H1 (cell line): ENCODE results near the gene DDX59. TPM values are rescaled to one million over a fixed set of nuclear protein-coding genes. Genes with fewer than 3 reads are reported as not detected.

Experiments used
- CTCF ChIA-PET: fragments of 300-600 bp; sonication (Branson Sonifier 250); formaldehyde crosslinking; loops from one replicate; lab custom pipeline; 2021; ENCODE audit not compliant: partially characterized antibody; lab: Charles Lee
- POLR2A ChIA-PET: fragments of 300-600 bp; sonication (Branson Sonifier 250); formaldehyde crosslinking; loops from one replicate; lab custom pipeline; 2021; ENCODE audit warnings: inconsistent platforms; ENCODE audit not compliant: partially characterized antibody; lab: Charles Lee
- DNase-seq, 2 experiments: peaks; one replicate each; pipeline versions ENCODE4 v3.0.0 to v3.0.0-alpha.2; 2010 to 2022; ENCODE audit warnings: low spot score in 2 of 2, low read depth in 1 of 2, mixed read lengths in 1 of 2
- FAIRE-seq: peaks from 2 replicates; lab custom pipeline; 2011; peaks lifted over from hg19 to GRCh38; lab: Jason Lieb, UNC
- H2AFZ ChIP-seq: 2 replicates; pipeline ENCODE4 v1.8.1; 2012; ENCODE audit warnings: low read length, inconsistent platforms
- H2AK5ac ChIP-seq: 2 replicates; pipeline ENCODE4 v1.6.1; 2013; ENCODE audit warnings: low read depth, low read length
- H2BK120ac ChIP-seq: replicated peaks from 2 replicates; pipeline ENCODE3; 2013; ENCODE audit warnings: low read depth, low read length, inconsistent platforms
- H2BK12ac ChIP-seq: 2 replicates; pipeline ENCODE4 v1.6.1; 2013; ENCODE audit warnings: low read depth, low read length
- H2BK15ac ChIP-seq: 2 replicates; pipeline ENCODE4 v1.6.1; 2013; ENCODE audit warnings: low read length
- H2BK20ac ChIP-seq: 2 replicates; pipeline ENCODE4 v1.6.1; 2013; ENCODE audit warnings: low read length
- H2BK5ac ChIP-seq: 2 replicates; pipeline ENCODE4 v1.6.1; 2013; ENCODE audit warnings: low read depth, low read length
- H3K14ac ChIP-seq: 2 replicates; pipeline ENCODE4 v1.6.1; 2013; ENCODE audit warnings: inconsistent platforms; ENCODE audit not compliant: insufficient read length
- H3K18ac ChIP-seq: 2 replicates; pipeline ENCODE4 v1.6.1; 2013; ENCODE audit warnings: low read length; ENCODE audit errors: extremely low read depth
- H3K23ac ChIP-seq: 2 replicates; pipeline ENCODE4 v1.6.1; 2013; ENCODE audit warnings: inconsistent platforms; ENCODE audit not compliant: insufficient read length
- H3K23me2 ChIP-seq: 2 replicates; pipeline ENCODE4 v1.6.1; 2013; ENCODE audit warnings: low read depth, low read length
- H3K27ac ChIP-seq: 2 replicates; pipeline ENCODE4 v1.6.1; 2011; ENCODE audit warnings: low read depth, low read length, inconsistent platforms
- H3K27me3 ChIP-seq, 4 experiments: replicated peaks in 1 of 4; 1 replicate in 1 of 4; 2 replicates in 3 of 4; pipeline versions ENCODE4 v1.6.1 to v1.8.1; 2011 to 2013; ENCODE audit warnings: low read length in 3 of 4, mild to moderate bottlenecking in 3 of 4, inconsistent platforms in 2 of 4, mixed read lengths in 2 of 4, moderate library complexity in 1 of 4; ENCODE audit not compliant: control insufficient read depth in 3 of 4, insufficient read depth in 3 of 4; ENCODE audit errors: extremely low read depth in 1 of 4
- H3K36me3 ChIP-seq, 4 experiments: 2 replicates each; pipeline versions ENCODE4 v1.6.1 to v1.8.1; 2011 to 2013; ENCODE audit warnings: mild to moderate bottlenecking in 4 of 4, low read length in 3 of 4, moderate library complexity in 2 of 4, control low read depth in 1 of 4, inconsistent platforms in 1 of 4; ENCODE audit not compliant: insufficient read depth in 4 of 4, control insufficient read depth in 2 of 4
- H3K4ac ChIP-seq: replicated peaks from 2 replicates; pipeline ENCODE3; 2013; ENCODE audit warnings: low read length, low read depth, mixed read lengths, inconsistent platforms; ENCODE audit not compliant: insufficient read length
- H3K4me1 ChIP-seq, 4 experiments: replicated peaks in 1 of 4; 1 replicate in 1 of 4; 2 replicates in 3 of 4; pipeline versions ENCODE4 v1.6.1 to v1.8.1; 2011 to 2013; ENCODE audit warnings: low read length in 3 of 4, inconsistent platforms in 2 of 4, mixed read lengths in 1 of 4; ENCODE audit not compliant: insufficient read depth in 4 of 4, control insufficient read depth in 3 of 4
- H3K4me2 ChIP-seq, 2 experiments: 2 replicates each; pipeline versions ENCODE4 v1.6.1 to v1.8.1; 2011 to 2013; ENCODE audit warnings: low read depth in 2 of 2, low read length in 2 of 2, control low read depth in 1 of 2, inconsistent platforms in 1 of 2, mild to moderate bottlenecking in 1 of 2; ENCODE audit not compliant: insufficient read depth in 1 of 2
- H3K4me3 ChIP-seq, 4 experiments: fragments of 200-600, 300-600 bp in 1 of 4; sonication (generic), shearing (Covaris generic), sonication (Bioruptor Twin) in 1 of 4; 2 replicates each; pipeline versions ENCODE4 v1.5.1 to v1.8.1; 2011 to 2016; ENCODE audit warnings: low read length in 4 of 4, low read depth in 3 of 4, control low read depth in 2 of 4, inconsistent platforms in 2 of 4, mild to moderate bottlenecking in 2 of 4, mixed read lengths in 1 of 4, moderate library complexity in 1 of 4; ENCODE audit not compliant: insufficient read depth in 2 of 4; ENCODE audit errors: extremely low read depth in 1 of 4
- H3K56ac ChIP-seq: replicated peaks from 2 replicates; pipeline ENCODE3; 2013; ENCODE audit warnings: low read depth, mild to moderate bottlenecking, mixed read lengths, low read length, inconsistent platforms; ENCODE audit not compliant: insufficient read length
- H3K79me1 ChIP-seq: 2 replicates; pipeline ENCODE4 v1.6.1; 2013; ENCODE audit warnings: low read depth, low read length, control low read depth
- H3K79me2 ChIP-seq, 2 experiments: 2 replicates each; pipeline versions ENCODE4 v1.6.1 to v1.8.1; 2012 to 2013; ENCODE audit warnings: low read length in 2 of 2, mild to moderate bottlenecking in 2 of 2, inconsistent platforms in 1 of 2; ENCODE audit not compliant: insufficient read depth in 2 of 2, control insufficient read depth in 1 of 2
- H3K9ac ChIP-seq, 4 experiments: replicated peaks in 1 of 4; 1 replicate in 1 of 4; 2 replicates in 3 of 4; pipeline versions ENCODE4 v1.6.1 to v1.8.1; 2011 to 2013; ENCODE audit warnings: low read depth in 3 of 4, low read length in 3 of 4, control low read depth in 2 of 4, mild to moderate bottlenecking in 2 of 4, moderate library complexity in 2 of 4, inconsistent platforms in 1 of 4; ENCODE audit errors: extremely low read depth in 1 of 4
- H3K9me3 ChIP-seq, 2 experiments: 2 replicates each; pipeline versions ENCODE4 v1.6.1 to v1.8.1; 2012 to 2013; ENCODE audit warnings: mild to moderate bottlenecking in 2 of 2, moderate library complexity in 2 of 2, control low read depth in 1 of 2, inconsistent platforms in 1 of 2, low read depth in 1 of 2, low read length in 1 of 2, mixed read lengths in 1 of 2; ENCODE audit not compliant: insufficient read depth in 2 of 2
- H4K20me1 ChIP-seq, 2 experiments: replicated peaks in 1 of 2; 2 replicates each; pipeline versions ENCODE3 to v1.8.1; 2011 to 2013; ENCODE audit warnings: inconsistent platforms in 2 of 2, low read length in 2 of 2, mild to moderate bottlenecking in 1 of 2; ENCODE audit not compliant: insufficient read depth in 2 of 2, control insufficient read depth in 1 of 2
- H4K5ac ChIP-seq: 2 replicates; pipeline ENCODE4 v1.6.1; 2013; ENCODE audit warnings: low read length, low read depth, mixed read lengths, inconsistent platforms; ENCODE audit not compliant: insufficient read length
- H4K8ac ChIP-seq: 2 replicates; pipeline ENCODE4 v1.8.0; 2013; ENCODE audit warnings: mild to moderate bottlenecking, moderate library complexity, low read length, inconsistent platforms; ENCODE audit not compliant: insufficient read depth; ENCODE audit errors: extremely low read depth
- H4K91ac ChIP-seq: replicated peaks from 2 replicates; pipeline ENCODE3; 2013; ENCODE audit warnings: low read length, mixed read lengths, inconsistent platforms; ENCODE audit not compliant: insufficient read length
- USF2 ChIP-seq: IDR thresholded peaks from 2 replicates; pipeline ENCODE4 v1.6.1; 2011; ENCODE audit warnings: low read length, improper control_type of control experiment
- WGBS, 2 experiments: shearing (Covaris generic) in 1 of 2; methylation state at CpG; one replicate each; pipeline versions ENCODE4 v1.1.6 to v1.1.7; 2013 to 2015; ENCODE audit warnings: low lambda C conversion rate in 2 of 2, mixed read lengths in 2 of 2, inconsistent platforms in 1 of 2, low coverage in 1 of 2, missing lambda C conversion rate in 1 of 2; ENCODE audit not compliant: insufficient replicate concordance in 2 of 2, insufficient coverage in 1 of 2, insufficient read length in 1 of 2; ENCODE audit errors: extremely low coverage in 1 of 2, missing lambda C conversion rate in 1 of 2; 5-methylcytosine and 5-hydroxymethylcytosine counted together
- polyA plus RNA-seq, 7 experiments: library from polyadenylated mRNA; depleted of rRNA in 3 of 7; stranded (reverse) in 5 of 7; unstranded in 2 of 7; fragments of >200 nt in 5 of 7; fragments of 200-250 nt in 2 of 7; gene quantifications; 1 replicate in 5 of 7; 2 replicates in 1 of 7; 4 replicates in 1 of 7; pipeline versions ENCODE4 v1.2.1 to v1.2.3, GENCODE V29; 2011 to 2013; ENCODE audit warnings: missing spikeins in 2 of 7, mixed read lengths in 2 of 7
- total RNA-seq: library from RNA; stranded (reverse); fragmentation: NEBNext Ultra II Directional; extraction: Animal tissue kit (Norgen Biotek cat#: 25700); gene quantifications from 2 replicates; pipeline ENCODE4 v1.2.1, GENCODE V29; 2021

Gene DDX59
- total and polyA plus RNA-seq, 2 of the 8 experiments (the other 6 are each of a cell fraction or from before 2014, with no cell fraction given) = 8.3 to 19.4 TPM

- no peaks in the 10 kb centered on the region for H3K4me1 ChIP-seq
- H3K56ac ChIP-seq = no peak overlapping the region
- FAIRE-seq = no peak
- H2BK120ac ChIP-seq = no peak overlapping the region
- no peak overlapping the region for H3K9ac ChIP-seq
- no peaks in the 10 kb centered on the region for H3K79me1 ChIP-seq
- no peak overlapping the region for H3K4me2 ChIP-seq
- no peak for TF ChIP-seq USF2
- TF ChIP-seq, all 59 proteins: peak for 0
- H4K5ac ChIP-seq = no peak overlapping the region
- no peak overlapping the region for H4K91ac ChIP-seq
- 0 out of 4 replicates have a peak, but pooled peaks cover 0 to under 1% of the 10 kb centered on the region in 2 experiments for H3K79me2 ChIP-seq
- H3K18ac ChIP-seq = no peak overlapping the region
- H3K27ac ChIP-seq = no peak overlapping the region
- H2BK5ac ChIP-seq = no peak overlapping the region
- no peak overlapping the region for H3K4ac ChIP-seq
- no peak overlapping the region for H2BK20ac ChIP-seq
- H4K20me1 ChIP-seq = peaks cover 0 to 2% of the 10 kb centered on the region in 2 experiments
- no peak overlapping the region for H2AK5ac ChIP-seq
- POLR2A ChIA-PET = interaction anchor here (0.6 to 1.3 kb wide), 2 partner anchors 9 to 48 kb away, joined by 3 read pairs; partner anchors contain the start of gene DDX59
- no peak overlapping the region for H3K14ac ChIP-seq
- CTCF ChIA-PET = interaction anchor here (1.0 kb wide), 1 partner anchor 9 kb away, joined by 4 read pairs; no protein-coding TSS in a partner anchor
- H3K23me2 ChIP-seq = no peaks in the 10 kb centered on the region; the same call in 1 of the 2 replicates
- H3K4me3 ChIP-seq = no peak overlapping the region
- H3K23ac ChIP-seq = no peak overlapping the region
- DNase-seq = no peak
- peaks cover 4 to 47% (median 24%) of the 10 kb centered on the region in 4 experiments for H3K36me3 ChIP-seq
- no peaks in the 10 kb centered on the region for H3K27me3 ChIP-seq
- no peaks in the 10 kb centered on the region for H3K9me3 ChIP-seq
- H2AFZ ChIP-seq = no peak overlapping the region
- no peak overlapping the region for H2BK12ac ChIP-seq
- no peak overlapping the region for H4K8ac ChIP-seq
- 84% methylated on average over 6 of the region's 6 CpGs; no CpG with 5 or more reads in 1 of the 2 experiments for WGBS, 2 experiments
- H2BK15ac ChIP-seq = no peak overlapping the region
Observed at GRCh38 chr1:200660719-200661118, 9.0 kb downstream of the DDX59 start.
